ENCODE data around the gene BEST3.
"Not testable (repeated sequence)": the region's sequence is repeated elsewhere in the genome, so short reads cannot be mapped to it uniquely, and the experiment has no call there.

BEST3 gene

GRCh38 chr12:69688021-69688420 is 11.1 kb downstream of the BEST3 start:
- no peak for DNase-seq (ENCODE audit: low spot score)

GRCh38 chr12:69687390-69687789 is 11.7 kb downstream of the BEST3 start:
- DNase-seq (ENCODE audit: low spot score) = no peak

GRCh38 chr12:69686731-69687130 is 12.4 kb downstream of the BEST3 start:
- DNase-seq (ENCODE audit: low spot score) = no peak

- no peak for DNase-seq (ENCODE audit: low spot score)
These were observed 13.3 kb downstream of the BEST3 start for GRCh38 chr12:69685810-69686209.

- DNase-seq (ENCODE audit: low spot score) = peak; percentile 59
These were observed 14.6 kb downstream of the BEST3 start for GRCh38 chr12:69684466-69684865.

GRCh38 chr12:69682110-69682755 is 16.9 kb downstream of the BEST3 start:
- no peak for DNase-seq (ENCODE audit: low spot score)

GRCh38 chr12:69679119-69679518 is 20.0 kb downstream of the BEST3 start:
- DNase-seq (ENCODE audit: low spot score) = no peak

GRCh38 chr12:69676257-69677012 is 22.7 kb downstream of the BEST3 start:
- DNase-seq (ENCODE audit: low spot score) = no peak

- no peak for DNase-seq (ENCODE audit: low spot score)
These were observed 26.9 kb downstream of the BEST3 start for GRCh38 chr12:69672195-69672594.

- no peak for DNase-seq (ENCODE audit: low spot score)
These were observed 27.5 kb downstream of the BEST3 start for GRCh38 chr12:69671597-69671996.

- no peak for DNase-seq (ENCODE audit: low spot score)
These were observed 32.3 kb downstream of the BEST3 start for GRCh38 chr12:69666798-69667197.

- DNase-seq (ENCODE audit: low spot score) = not testable (repeated sequence)
These were observed 34.1 kb downstream of the BEST3 start for GRCh38 chr12:69664930-69665377.

GRCh38 chr12:69663726-69664125 is 35.4 kb downstream of the BEST3 start:
- no peak for DNase-seq (ENCODE audit: low spot score)

- no peak for DNase-seq (ENCODE audit: low spot score)
These were observed 36.3 kb downstream of the BEST3 start for GRCh38 chr12:69662764-69663163.

GRCh38 chr12:69661386-69661785 is 37.7 kb downstream of the BEST3 start:
- DNase-seq (ENCODE audit: low spot score) = peak; percentile 18

- no peak for DNase-seq (ENCODE audit: low spot score)
These were observed 38.8 kb downstream of the BEST3 start for GRCh38 chr12:69660164-69660863.

GRCh38 chr12:69658203-69658602 is 40.9 kb downstream of the BEST3 start:
- DNase-seq (ENCODE audit: low spot score) = no peak

GRCh38 chr12:69657376-69658137 is 41.5 kb downstream of the BEST3 start:
- DNase-seq (ENCODE audit: low spot score) = no peak

GRCh38 chr12:69655616-69656340 is 43.3 kb downstream of the BEST3 start:
- DNase-seq (ENCODE audit: low spot score) = no peak

GRCh38 chr12:69653703-69654102 is 45.4 kb downstream of the BEST3 start:
- DNase-seq (ENCODE audit: low spot score) = no peak

- no peak for DNase-seq (ENCODE audit: low spot score)
These were observed 47.2 kb downstream of the BEST3 start for GRCh38 chr12:69651922-69652321.

- DNase-seq (ENCODE audit: low spot score) = no peak
These were observed 49.6 kb downstream of the BEST3 start for GRCh38 chr12:69649529-69649928.
